Kidney epithelial cell (primary cell): ENCODE measurements around the gene VSTM2B. TPM values are rescaled to one million over a fixed set of nuclear protein-coding genes. Genes with fewer than 3 reads are reported as not detected.

Source experiments
- DNase-seq: peaks from one replicate; pipeline ENCODE4 v3.0.0-alpha.2; 2010; ENCODE audit warnings: low read depth
- H3K27me3 ChIP-seq: 2 replicates; pipeline ENCODE4 v1.6.0; 2011; ENCODE audit warnings: low read length; ENCODE audit not compliant: control insufficient read depth, insufficient read depth
- H3K36me3 ChIP-seq: 2 replicates; pipeline ENCODE4 v1.5.1; 2011; ENCODE audit warnings: low read length; ENCODE audit not compliant: control insufficient read depth, insufficient read depth
- H3K4me3 ChIP-seq: 2 replicates; pipeline ENCODE4 v1.5.1; 2011; ENCODE audit warnings: low read depth, mild to moderate bottlenecking, control low read depth, low read length
- CTCF ChIP-seq: IDR thresholded peaks from 2 replicates; pipeline ENCODE4 v1.5.1; 2011; ENCODE audit warnings: mild to moderate bottlenecking, moderate library complexity, low read length, control low read depth, inconsistent platforms; ENCODE audit not compliant: insufficient read depth, poor library complexity, severe bottlenecking
- total RNA-seq: library from RNA; depleted of rRNA; stranded (reverse); fragments of >200 nt; gene quantifications from 2 replicates; pipeline ENCODE4 v1.2.3, GENCODE V29; 2015

The VSTM2B gene
- total RNA-seq, 1 donor from 2014 or later: not detected

GRCh38 chr19:29545866-29546582 is 20.2 kb downstream of the VSTM2B start:
- DNase-seq: no peak
- Histone ChIP-seq H3K4me3 (no peak overlapping the region), H3K36me3 (no peaks in the 10 kb centered on the region), H3K27me3 (no peaks in the 10 kb centered on the region)
- no peak for TF ChIP-seq CTCF

- Histone ChIP-seq H3K36me3 (no peaks in the 10 kb centered on the region), H3K27me3 (no peaks in the 10 kb centered on the region), H3K4me3 (no peak overlapping the region)
- TF ChIP-seq CTCF: no peak
- DNase-seq: no peak
These were observed 20.9 kb downstream of the VSTM2B start for GRCh38 chr19:29546583-29547190.

- no peak for DNase-seq
- Histone ChIP-seq H3K36me3 (no peaks in the 10 kb centered on the region), H3K27me3 (no peaks in the 10 kb centered on the region), H3K4me3 (no peak overlapping the region)
- no peak for TF ChIP-seq CTCF
These were observed 21.7 kb downstream of the VSTM2B start for GRCh38 chr19:29547361-29547960.

GRCh38 chr19:29547981-29548380 is 22.2 kb downstream of the VSTM2B start:
- no peak for DNase-seq
- Histone ChIP-seq H3K27me3 (no peaks in the 10 kb centered on the region), H3K4me3 (no peak overlapping the region), H3K36me3 (no peaks in the 10 kb centered on the region)
- no peak for TF ChIP-seq CTCF

GRCh38 chr19:29548483-29549085 is 22.8 kb downstream of the VSTM2B start:
- Histone ChIP-seq H3K27me3 (no peaks in the 10 kb centered on the region), H3K4me3 (no peak overlapping the region), H3K36me3 (no peaks in the 10 kb centered on the region)
- DNase-seq: no peak
- TF ChIP-seq CTCF: no peak
